22Rv1 (cell line): ENCODE results near the gene CDK6.

Experiments used
- CTCF ChIP-seq: fragments of 450-650 bp; IDR thresholded peaks from 2 replicates; pipeline ENCODE4 v1.5.1; 2017; ENCODE audit warnings: mild to moderate bottlenecking
- ZFX ChIP-seq: fragments of 450-650 bp; IDR thresholded peaks from 2 replicates; pipeline ENCODE4 v1.6.1; 2017; ENCODE audit warnings: antibody characterized with exemption, borderline replicate concordance

GRCh38 chr7:92661651-92662050, 174.7 kb downstream of the CDK6 start:
- TF ChIP-seq CTCF (no peak), ZFX (no peak)
